GM23248 (cell line): ENCODE results near the gene TBATA. TPM values are rescaled to one million over a fixed set of nuclear protein-coding genes. Genes with fewer than 3 reads are reported as not detected.
A peak's percentile ranks its signal among the peaks of the same experiment; 100 is the strongest.

Experiments
- DNase-seq: peaks from one replicate; pipeline ENCODE4 v3.0.0-alpha.2; 2015
- H2AFZ ChIP-seq: fragments of 200-600 bp; sonication (generic); 2 replicates; pipeline ENCODE4 v1.6.1; 2016; ENCODE audit warnings: antibody characterized with exemption
- H3F3A ChIP-seq: fragments of 200-600 bp; sonication (generic); 2 replicates; pipeline ENCODE4 v1.6.1; 2016; ENCODE audit warnings: mild to moderate bottlenecking, antibody characterized with exemption, mixed run types; ENCODE audit not compliant: insufficient read depth
- H3K27ac ChIP-seq: fragments of 200-600 bp; sonication (generic); 2 replicates; pipeline ENCODE4 v1.5.1; 2016; ENCODE audit warnings: mild to moderate bottlenecking
- H3K27me3 ChIP-seq: fragments of 200-600 bp; sonication (generic); replicated peaks from 2 replicates; pipeline ENCODE4 v1.6.1; 2016; ENCODE audit warnings: mild to moderate bottlenecking; ENCODE audit not compliant: insufficient read depth
- H3K36me3 ChIP-seq: fragments of 200-600 bp; sonication (generic); 2 replicates; pipeline ENCODE4 v1.6.1; 2016; ENCODE audit warnings: low read depth, mild to moderate bottlenecking
- H3K4me1 ChIP-seq: fragments of 200-600 bp; sonication (generic); 2 replicates; pipeline ENCODE4 v1.6.1; 2016; ENCODE audit warnings: mild to moderate bottlenecking; ENCODE audit not compliant: insufficient read depth
- H3K4me2 ChIP-seq: fragments of 200-600 bp; sonication (generic); one replicate; pipeline ENCODE4 v1.6.1; 2016; ENCODE audit warnings: mild to moderate bottlenecking; ENCODE audit not compliant: unreplicated experiment
- H3K4me3 ChIP-seq: fragments of 200-600 bp; sonication (generic); 2 replicates; pipeline ENCODE4 v1.5.1; 2016; ENCODE audit warnings: mild to moderate bottlenecking
- H3K79me2 ChIP-seq: fragments of 200-600 bp; sonication (generic); 2 replicates; pipeline ENCODE4 v1.6.1; 2016; ENCODE audit warnings: mild to moderate bottlenecking; ENCODE audit not compliant: insufficient read depth
- H3K9ac ChIP-seq: fragments of 200-600 bp; sonication (generic); 2 replicates; pipeline ENCODE4 v1.6.1; 2016; ENCODE audit warnings: mild to moderate bottlenecking
- H3K9me2 ChIP-seq: fragments of 200-600 bp; sonication (generic); 2 replicates; pipeline ENCODE4 v1.6.1; 2016; ENCODE audit warnings: mixed run types, mild to moderate bottlenecking, moderate library complexity; ENCODE audit not compliant: insufficient read depth
- H3K9me3 ChIP-seq: fragments of 200-600 bp; sonication (generic); one replicate; pipeline ENCODE4 v1.6.1; 2017; ENCODE audit warnings: low read depth
- H4K20me1 ChIP-seq: fragments of 200-600 bp; sonication (generic); 2 replicates; pipeline ENCODE4 v1.6.0; 2016; ENCODE audit not compliant: insufficient read depth
- EZH2 ChIP-seq: fragments of 200-600 bp; sonication (generic); IDR thresholded peaks from 2 replicates; pipeline ENCODE4 v1.6.1; 2018; ENCODE audit warnings: antibody characterized with exemption, mild to moderate bottlenecking; ENCODE audit not compliant: insufficient read depth, poor library complexity, severe bottlenecking
- EZH2phosphoT487 ChIP-seq: fragments of 200-600 bp; sonication (generic); IDR thresholded peaks from 2 replicates; pipeline ENCODE4 v1.6.1; 2018; ENCODE audit warnings: antibody characterized with exemption, moderate library complexity, mild to moderate bottlenecking, low read depth; ENCODE audit not compliant: insufficient read depth
- WGBS, 2 experiments: methylation state at CpG; one replicate each; pipeline ENCODE4 v1.1.6; 2015 to 2017; ENCODE audit warnings: low lambda C conversion rate in 2 of 2, low coverage in 1 of 2; ENCODE audit errors: missing lambda C conversion rate in 2 of 2; 5-methylcytosine and 5-hydroxymethylcytosine counted together
- in situ Hi-C: fragments of 300-500 bp; cut with MboI; formaldehyde crosslinking; loops from 2 replicates; pipeline ENCODE4 v1.15.0; 2020
- polyA plus RNA-seq: library from polyadenylated mRNA; unstranded; fragments of >200 nt; fragmentation: Nextera tagmentation; extraction: Ambion mirVana; gene quantifications from 2 replicates; pipeline ENCODE4 v1.2.1, GENCODE V29; 2016
- total RNA-seq: library from RNA; depleted of rRNA; stranded (reverse); fragments of >200 nt; shearing (Covaris generic); gene quantifications from 2 replicates; pipeline ENCODE4 v1.2.3, GENCODE V29; 2014

Gene TBATA
- total and polyA plus RNA-seq, 2 experiments from 2014 or later: not detected

GRCh38 chr10:70761031-70761601 lies 24.1 kb downstream of the TBATA start:
- H3K9me3 ChIP-seq: no peaks in the 10 kb centered on the region
- in situ Hi-C loops: loop anchor here (5.0 kb wide), 1 partner anchor 209 kb away; no protein-coding TSS in a partner anchor

GRCh38 chr10:70760271-70760787 lies 24.8 kb downstream of the TBATA start:
- Histone ChIP-seq H3K36me3 (no peaks in the 10 kb centered on the region), H3F3A (peaks cover 8% of the 10 kb centered on the region; the same call in 1 of the 2 replicates), H3K27ac (no peak overlapping the region), H3K9me3 (no peaks in the 10 kb centered on the region), H3K4me2 (no peak overlapping the region), H3K4me1 (peaks cover 5% of the 10 kb centered on the region; the same call in 1 of the 2 replicates), H2AFZ (no peak overlapping the region), H3K79me2 (no peaks in the 10 kb centered on the region), H3K4me3 (no peak overlapping the region), H3K9ac (no peak overlapping the region), H4K20me1 (no peaks in the 10 kb centered on the region), H3K27me3 (no peaks in the 10 kb centered on the region), H3K9me2 (no peaks in the 10 kb centered on the region)
- 67 to 74% methylated on average over 6 to 12 of the region's 12 CpGs for WGBS, 2 experiments
- TF ChIP-seq EZH2 (no peak), EZH2phosphoT487 (no peak)
- in situ Hi-C loops: loop anchor here (5.0 kb wide), 1 partner anchor 208 kb away; no protein-coding TSS in a partner anchor
- DNase-seq: no peak

More at GRCh38 chr10:70761031-70761601, 24.1 kb downstream of the TBATA start:
- Histone ChIP-seq H3K27me3 (no peaks in the 10 kb centered on the region), H3K4me3 (no peak overlapping the region), H3K9ac (no peak overlapping the region), H3K4me2 (no peak overlapping the region), H3K27ac (no peak overlapping the region), H3K36me3 (no peaks in the 10 kb centered on the region), H3K4me1 (peaks cover 5% of the 10 kb centered on the region; the same call in 1 of the 2 replicates), H3K9me2 (no peaks in the 10 kb centered on the region), H4K20me1 (no peaks in the 10 kb centered on the region), H3F3A (peaks cover 8% of the 10 kb centered on the region; the same call in 1 of the 2 replicates), H3K79me2 (no peaks in the 10 kb centered on the region), H2AFZ (no peak overlapping the region)
- peak; percentile 35 for DNase-seq
- TF ChIP-seq EZH2phosphoT487: no peak
- TF ChIP-seq EZH2: no peak
- WGBS, 2 experiments: 72 to 76% methylated on average over 6 to 7 of the region's 7 CpGs

GRCh38 chr10:70759781-70760180 lies 25.4 kb downstream of the TBATA start:
- no peaks in the 10 kb centered on the region for H3K9me2 ChIP-seq
- peaks cover 9% of the 10 kb centered on the region; the same call in 1 of the 2 replicates for H3K4me1 ChIP-seq
- in situ Hi-C loops: loop anchor here (5.0 to 10.0 kb wide), 2 partner anchors 207 to 295 kb away; no protein-coding TSS in a partner anchor
- H3K27me3 ChIP-seq: no peaks in the 10 kb centered on the region
- H4K20me1 ChIP-seq: no peaks in the 10 kb centered on the region
- DNase-seq: no peak
- H2AFZ ChIP-seq: no peak overlapping the region
- no peak overlapping the region for H3K4me3 ChIP-seq
- no peaks in the 10 kb centered on the region for H3K9me3 ChIP-seq
- no peak for TF ChIP-seq EZH2
- TF ChIP-seq EZH2phosphoT487: no peak
- no peak overlapping the region for H3K4me2 ChIP-seq
- no peaks in the 10 kb centered on the region for H3K36me3 ChIP-seq
- no peaks in the 10 kb centered on the region for H3K79me2 ChIP-seq
- H3K27ac ChIP-seq: no peak overlapping the region
- no peak overlapping the region for H3K9ac ChIP-seq
- H3F3A ChIP-seq: peaks cover 8% of the 10 kb centered on the region; the same call in 1 of the 2 replicates
- WGBS, 2 experiments: 66 to 76% methylated on average over 6 of the region's 7 CpGs

- Histone ChIP-seq H3K27me3 (no peaks in the 10 kb centered on the region), H3K4me3 (no peak overlapping the region), H3K9me3 (no peaks in the 10 kb centered on the region), H4K20me1 (no peaks in the 10 kb centered on the region), H3K9me2 (no peaks in the 10 kb centered on the region), H3K4me2 (no peak overlapping the region), H2AFZ (no peak overlapping the region), H3K9ac (peak overlapping the region; percentile 36; the same call in 1 of the 2 replicates), H3F3A (peaks cover 8% of the 10 kb centered on the region; the same call in 1 of the 2 replicates), H3K79me2 (no peaks in the 10 kb centered on the region), H3K4me1 (peaks cover 13% of the 10 kb centered on the region; the same call in 1 of the 2 replicates), H3K27ac (no peak overlapping the region; the same call in 1 of the 2 replicates), H3K36me3 (no peaks in the 10 kb centered on the region)
- TF ChIP-seq EZH2phosphoT487 (no peak), EZH2 (no peak)
- DNase-seq: peak; percentile 85
- in situ Hi-C loops: loop anchor here (10.0 kb wide), 1 partner anchor 294 kb away; no protein-coding TSS in a partner anchor
- WGBS, 2 experiments: 19 to 25% methylated on average over 7 of the region's 7 CpGs
Measured at GRCh38 chr10:70758757-70759514, 26.2 kb downstream of the TBATA start.
